Measurements from ENCODE around the gene KIF15.

Gene KIF15

DNA sequence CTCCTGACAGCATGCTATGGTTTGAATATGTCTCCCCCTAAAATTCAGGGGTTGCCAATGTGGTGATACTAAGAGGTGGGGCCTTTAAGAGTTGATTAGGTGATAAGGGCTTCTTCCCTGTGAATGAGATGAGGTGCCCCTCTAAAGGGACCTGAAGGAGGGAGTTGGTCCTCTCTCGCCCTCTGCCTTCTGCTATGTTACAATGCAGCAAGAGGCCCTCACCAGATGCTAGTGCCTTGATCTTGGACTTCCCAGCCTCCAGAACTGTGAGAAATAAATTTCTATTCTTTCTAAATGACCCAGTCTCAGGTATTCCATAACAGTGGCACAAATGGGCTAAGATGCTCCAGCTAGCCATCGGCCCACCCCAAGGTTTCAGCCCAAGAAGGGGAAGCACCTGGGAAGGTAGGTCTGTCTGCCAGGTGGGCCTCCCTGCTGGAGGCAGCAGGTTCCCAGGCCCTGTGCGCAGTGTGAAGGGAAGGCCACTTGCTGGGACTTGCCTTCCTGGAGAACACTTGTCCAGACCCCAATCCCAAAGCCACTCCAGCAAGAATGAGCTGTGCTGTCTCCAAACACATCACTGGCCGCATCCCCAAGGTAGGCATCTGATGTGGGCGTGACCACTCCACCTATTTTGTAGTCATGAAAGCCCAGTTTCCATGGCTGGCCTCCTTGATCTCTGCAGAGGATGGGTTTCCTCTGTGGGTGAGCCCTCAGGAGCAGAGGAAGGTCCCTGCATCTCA is 121.8 kb downstream of the KIF15 start (continued):
- TF ChIP-seq, protein P1, sequence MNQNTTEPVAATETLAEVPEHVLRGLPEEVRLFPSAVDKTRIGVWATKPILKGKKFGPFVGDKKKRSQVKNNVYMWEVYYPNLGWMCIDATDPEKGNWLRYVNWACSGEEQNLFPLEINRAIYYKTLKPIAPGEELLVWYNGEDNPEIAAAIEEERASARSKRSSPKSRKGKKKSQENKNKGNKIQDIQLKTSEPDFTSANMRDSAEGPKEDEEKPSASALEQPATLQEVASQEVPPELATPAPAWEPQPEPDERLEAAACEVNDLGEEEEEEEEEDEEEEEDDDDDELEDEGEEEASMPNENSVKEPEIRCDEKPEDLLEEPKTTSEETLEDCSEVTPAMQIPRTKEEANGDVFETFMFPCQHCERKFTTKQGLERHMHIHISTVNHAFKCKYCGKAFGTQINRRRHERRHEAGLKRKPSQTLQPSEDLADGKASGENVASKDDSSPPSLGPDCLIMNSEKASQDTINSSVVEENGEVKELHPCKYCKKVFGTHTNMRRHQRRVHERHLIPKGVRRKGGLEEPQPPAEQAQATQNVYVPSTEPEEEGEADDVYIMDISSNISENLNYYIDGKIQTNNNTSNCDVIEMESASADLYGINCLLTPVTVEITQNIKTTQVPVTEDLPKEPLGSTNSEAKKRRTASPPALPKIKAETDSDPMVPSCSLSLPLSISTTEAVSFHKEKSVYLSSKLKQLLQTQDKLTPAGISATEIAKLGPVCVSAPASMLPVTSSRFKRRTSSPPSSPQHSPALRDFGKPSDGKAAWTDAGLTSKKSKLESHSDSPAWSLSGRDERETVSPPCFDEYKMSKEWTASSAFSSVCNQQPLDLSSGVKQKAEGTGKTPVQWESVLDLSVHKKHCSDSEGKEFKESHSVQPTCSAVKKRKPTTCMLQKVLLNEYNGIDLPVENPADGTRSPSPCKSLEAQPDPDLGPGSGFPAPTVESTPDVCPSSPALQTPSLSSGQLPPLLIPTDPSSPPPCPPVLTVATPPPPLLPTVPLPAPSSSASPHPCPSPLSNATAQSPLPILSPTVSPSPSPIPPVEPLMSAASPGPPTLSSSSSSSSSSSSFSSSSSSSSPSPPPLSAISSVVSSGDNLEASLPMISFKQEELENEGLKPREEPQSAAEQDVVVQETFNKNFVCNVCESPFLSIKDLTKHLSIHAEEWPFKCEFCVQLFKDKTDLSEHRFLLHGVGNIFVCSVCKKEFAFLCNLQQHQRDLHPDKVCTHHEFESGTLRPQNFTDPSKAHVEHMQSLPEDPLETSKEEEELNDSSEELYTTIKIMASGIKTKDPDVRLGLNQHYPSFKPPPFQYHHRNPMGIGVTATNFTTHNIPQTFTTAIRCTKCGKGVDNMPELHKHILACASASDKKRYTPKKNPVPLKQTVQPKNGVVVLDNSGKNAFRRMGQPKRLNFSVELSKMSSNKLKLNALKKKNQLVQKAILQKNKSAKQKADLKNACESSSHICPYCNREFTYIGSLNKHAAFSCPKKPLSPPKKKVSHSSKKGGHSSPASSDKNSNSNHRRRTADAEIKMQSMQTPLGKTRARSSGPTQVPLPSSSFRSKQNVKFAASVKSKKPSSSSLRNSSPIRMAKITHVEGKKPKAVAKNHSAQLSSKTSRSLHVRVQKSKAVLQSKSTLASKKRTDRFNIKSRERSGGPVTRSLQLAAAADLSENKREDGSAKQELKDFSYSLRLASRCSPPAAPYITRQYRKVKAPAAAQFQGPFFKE (tag by site-specific recombination; IDR thresholded peaks at IDR 0.05; ENCODE audit: borderline replicate concordance), result no peak
- TF ChIP-seq ZNF610 (tag by site-specific recombination; IDR thresholded peaks at IDR 0.05; ENCODE audit: borderline replicate concordance) (no peak), ZNF223 (tag by site-specific recombination; IDR thresholded peaks at IDR 0.05) (no peak), ZFP3 (tag by site-specific recombination; IDR thresholded peaks at IDR 0.05; ENCODE audit: low read depth) (no peak), KLF10 (tag by site-specific recombination; IDR thresholded peaks at IDR 0.05) (no peak)

DNA sequence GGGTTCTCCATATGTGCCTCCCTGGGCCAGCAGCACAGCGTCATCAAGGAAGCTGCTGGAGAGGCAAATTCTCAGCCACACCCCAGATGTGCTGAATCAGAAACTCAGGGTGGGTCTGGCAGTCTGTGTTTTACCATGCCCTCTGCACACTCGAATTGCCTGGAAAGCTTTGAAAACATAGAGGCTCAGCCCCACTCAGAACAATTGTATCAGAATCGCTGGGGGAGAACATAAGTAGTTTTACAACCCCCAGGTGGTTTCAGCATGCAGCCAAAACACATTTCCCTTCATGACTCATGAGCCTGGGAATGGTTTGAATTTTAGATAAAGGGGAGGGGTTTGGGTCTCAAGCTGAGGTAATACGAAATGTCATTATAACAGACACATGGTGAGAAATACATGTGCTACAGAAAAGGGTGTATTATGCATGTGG is 122.4 kb downstream of the KIF15 start:
- ChIA-PET CTCF (interaction anchor here (0.6 to 0.7 kb wide), 2 partner anchors 123 to 1125 kb away, joined by 3 read pairs; partner anchors contain the start of gene KIAA1143), POLR2A (no interaction called here)
- Histone ChIP-seq H3K4me1 (ENCODE audit: control insufficient read depth, insufficient read depth, low read length) (no peaks in the 10 kb centered on the region), H3K4me3 (ENCODE audit: low read depth, low read length) (no peak overlapping the region), H3K9me3 (ENCODE audit: control insufficient read depth, insufficient read depth, low read depth, low read length) (no peaks in the 10 kb centered on the region), H3K36me3 (ENCODE audit: control insufficient read depth in 2 of 2, insufficient read depth in 1 of 2, low read length in 2 of 2) (no peaks in the 10 kb centered on the region), H3K27ac (ENCODE audit: extremely low read depth, low read depth, low read length) (no peak overlapping the region)
- TF ChIP-seq ZNF830 (tag by site-specific recombination; IDR thresholded peaks at IDR 0.05; ENCODE audit: low read depth) (no peak), ZNF433 (tag by site-specific recombination; IDR thresholded peaks at IDR 0.05; ENCODE audit: low read depth) (no peak), RBAK (tag by site-specific recombination; IDR thresholded peaks at IDR 0.05) (no peak), OSR2 (tag by site-specific recombination; IDR thresholded peaks at IDR 0.05) (no peak), KLF10 (tag by site-specific recombination; IDR thresholded peaks at IDR 0.05) (peak; percentile 83), ZNF843 (tag by site-specific recombination; IDR thresholded peaks at IDR 0.05) (0 out of 2 replicates have a peak, but pooled peaks have one; percentile 48), SP7 (tag by site-specific recombination; IDR thresholded peaks at IDR 0.05) (peak; percentile 68), ZEB2 (tag by site-specific recombination; IDR thresholded peaks at IDR 0.05) (peak; percentile 65; the same call in 1 of the 2 replicates), ZNF677 (tag by site-specific recombination; IDR thresholded peaks at IDR 0.05) (no peak), ZNF184 (tag by site-specific recombination; IDR thresholded peaks at IDR 0.05) (peak; percentile 66), ZNF335 (tag by site-specific recombination; conservative IDR thresholded peaks at IDR 0.05) (peak; percentile 83), ZNF629 (tag by site-specific recombination; IDR thresholded peaks at IDR 0.05) (peak; percentile 88), EGR2 (tag by site-specific recombination; IDR thresholded peaks at IDR 0.05; ENCODE audit: low read depth) (no peak)
- TF ChIP-seq, protein P2, sequence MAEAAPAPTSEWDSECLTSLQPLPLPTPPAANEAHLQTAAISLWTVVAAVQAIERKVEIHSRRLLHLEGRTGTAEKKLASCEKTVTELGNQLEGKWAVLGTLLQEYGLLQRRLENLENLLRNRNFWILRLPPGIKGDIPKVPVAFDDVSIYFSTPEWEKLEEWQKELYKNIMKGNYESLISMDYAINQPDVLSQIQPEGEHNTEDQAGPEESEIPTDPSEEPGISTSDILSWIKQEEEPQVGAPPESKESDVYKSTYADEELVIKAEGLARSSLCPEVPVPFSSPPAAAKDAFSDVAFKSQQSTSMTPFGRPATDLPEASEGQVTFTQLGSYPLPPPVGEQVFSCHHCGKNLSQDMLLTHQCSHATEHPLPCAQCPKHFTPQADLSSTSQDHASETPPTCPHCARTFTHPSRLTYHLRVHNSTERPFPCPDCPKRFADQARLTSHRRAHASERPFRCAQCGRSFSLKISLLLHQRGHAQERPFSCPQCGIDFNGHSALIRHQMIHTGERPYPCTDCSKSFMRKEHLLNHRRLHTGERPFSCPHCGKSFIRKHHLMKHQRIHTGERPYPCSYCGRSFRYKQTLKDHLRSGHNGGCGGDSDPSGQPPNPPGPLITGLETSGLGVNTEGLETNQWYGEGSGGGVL (tag by site-specific recombination; IDR thresholded peaks at IDR 0.05), result peak; percentile 69
- TF ChIP-seq, protein P3, sequence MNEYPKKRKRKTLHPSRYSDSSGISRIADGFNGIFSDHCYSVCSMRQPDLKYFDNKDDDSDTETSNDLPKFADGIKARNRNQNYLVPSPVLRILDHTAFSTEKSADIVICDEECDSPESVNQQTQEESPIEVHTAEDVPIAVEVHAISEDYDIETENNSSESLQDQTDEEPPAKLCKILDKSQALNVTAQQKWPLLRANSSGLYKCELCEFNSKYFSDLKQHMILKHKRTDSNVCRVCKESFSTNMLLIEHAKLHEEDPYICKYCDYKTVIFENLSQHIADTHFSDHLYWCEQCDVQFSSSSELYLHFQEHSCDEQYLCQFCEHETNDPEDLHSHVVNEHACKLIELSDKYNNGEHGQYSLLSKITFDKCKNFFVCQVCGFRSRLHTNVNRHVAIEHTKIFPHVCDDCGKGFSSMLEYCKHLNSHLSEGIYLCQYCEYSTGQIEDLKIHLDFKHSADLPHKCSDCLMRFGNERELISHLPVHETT (tag by site-specific recombination; IDR thresholded peaks at IDR 0.05), result peak; percentile 69; the same call in 1 of the 2 replicates
- TF ChIP-seq, protein P4, sequence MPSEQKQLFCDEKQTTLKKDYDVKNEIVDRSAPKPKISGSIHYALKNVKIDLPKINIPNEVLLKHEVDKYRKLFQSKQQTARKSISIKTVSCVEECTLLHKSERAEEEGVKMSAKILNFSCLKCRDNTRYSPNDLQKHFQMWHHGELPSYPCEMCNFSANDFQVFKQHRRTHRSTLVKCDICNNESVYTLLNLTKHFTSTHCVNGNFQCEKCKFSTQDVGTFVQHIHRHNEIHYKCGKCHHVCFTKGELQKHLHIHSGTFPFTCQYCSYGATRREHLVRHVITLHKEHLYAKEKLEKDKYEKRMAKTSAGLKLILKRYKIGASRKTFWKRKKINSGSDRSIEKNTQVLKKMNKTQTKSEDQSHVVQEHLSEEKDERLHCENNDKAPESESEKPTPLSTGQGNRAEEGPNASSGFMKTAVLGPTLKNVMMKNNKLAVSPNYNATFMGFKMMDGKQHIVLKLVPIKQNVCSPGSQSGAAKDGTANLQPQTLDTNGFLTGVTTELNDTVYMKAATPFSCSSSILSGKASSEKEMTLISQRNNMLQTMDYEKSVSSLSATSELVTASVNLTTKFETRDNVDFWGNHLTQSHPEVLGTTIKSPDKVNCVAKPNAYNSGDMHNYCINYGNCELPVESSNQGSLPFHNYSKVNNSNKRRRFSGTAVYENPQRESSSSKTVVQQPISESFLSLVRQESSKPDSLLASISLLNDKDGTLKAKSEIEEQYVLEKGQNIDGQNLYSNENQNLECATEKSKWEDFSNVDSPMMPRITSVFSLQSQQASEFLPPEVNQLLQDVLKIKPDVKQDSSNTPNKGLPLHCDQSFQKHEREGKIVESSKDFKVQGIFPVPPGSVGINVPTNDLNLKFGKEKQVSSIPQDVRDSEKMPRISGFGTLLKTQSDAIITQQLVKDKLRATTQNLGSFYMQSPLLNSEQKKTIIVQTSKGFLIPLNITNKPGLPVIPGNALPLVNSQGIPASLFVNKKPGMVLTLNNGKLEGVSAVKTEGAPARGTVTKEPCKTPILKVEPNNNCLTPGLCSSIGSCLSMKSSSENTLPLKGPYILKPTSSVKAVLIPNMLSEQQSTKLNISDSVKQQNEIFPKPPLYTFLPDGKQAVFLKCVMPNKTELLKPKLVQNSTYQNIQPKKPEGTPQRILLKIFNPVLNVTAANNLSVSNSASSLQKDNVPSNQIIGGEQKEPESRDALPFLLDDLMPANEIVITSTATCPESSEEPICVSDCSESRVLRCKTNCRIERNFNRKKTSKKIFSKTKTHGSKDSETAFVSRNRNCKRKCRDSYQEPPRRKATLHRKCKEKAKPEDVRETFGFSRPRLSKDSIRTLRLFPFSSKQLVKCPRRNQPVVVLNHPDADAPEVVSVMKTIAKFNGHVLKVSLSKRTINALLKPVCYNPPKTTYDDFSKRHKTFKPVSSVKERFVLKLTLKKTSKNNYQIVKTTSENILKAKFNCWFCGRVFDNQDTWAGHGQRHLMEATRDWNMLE (tag by site-specific recombination; conservative IDR thresholded peaks at IDR 0.05; ENCODE audit: low read depth), result 0 out of 2 replicates have a peak, but pooled peaks have one; percentile 30
